ENCODE measurements around the gene PEX11A. TPM values are rescaled to one million over a fixed set of nuclear protein-coding genes. Genes with fewer than 3 reads are reported as not detected.

PEX11A gene
- total and polyA plus RNA-seq, 2 donors (not counting 3 experiments of a cell fraction or from before 2014, with no cell fraction given): 3.2 to 4.4 TPM

GRCh38 chr15:89669309-89669865 lies 21.2 kb downstream of the PEX11A start:
- intact Hi-C loops (cut with micrococcal nuclease) (no loop called here), dilution Hi-C loops (cut with MboI; ENCODE audit: extremely low pct_ligation_motif_present, low sequenced_read_pairs) (no loop called here)
- Histone ChIP-seq H3K9me1 (replicated peaks; ENCODE audit: control insufficient read depth, extremely low read depth, insufficient read depth, low read length) (no peaks in the 10 kb centered on the region), H3K79me2 (ENCODE audit: control insufficient read depth, insufficient read depth, low read length) (no peaks in the 10 kb centered on the region), H3K4me2 (ENCODE audit: insufficient read depth, low read length) (no peak overlapping the region), H3K36me3 (ENCODE audit: control insufficient read depth in 2 of 2, extremely low read depth in 1 of 2, insufficient read depth in 2 of 2, low read length in 2 of 2) (no peaks in the 10 kb centered on the region), H3K4me1 (ENCODE audit: control insufficient read depth, extremely low read depth, insufficient read depth, low read length) (peaks cover 9% of the 10 kb centered on the region), H3K27ac (ENCODE audit: insufficient read depth, low read depth, low read length) (no peak overlapping the region), H3K9ac (replicated peaks; ENCODE audit: extremely low read depth, insufficient read depth, low read length) (no peak overlapping the region), H2AFZ (ENCODE audit: low read depth, low read length) (no peak overlapping the region), H3K9me3 (replicated peaks; ENCODE audit: control insufficient read depth, insufficient read depth, low read length) (no peaks in the 10 kb centered on the region), H3K27me3 (ENCODE audit: control insufficient read depth in 2 of 2, insufficient read depth in 2 of 2, low read length in 2 of 2) (no peaks in the 10 kb centered on the region), H3K4me3 (replicated peaks in 1 of 3; ENCODE audit: insufficient read depth in 1 of 3, low read depth in 1 of 3, low read length in 3 of 3) (no peak overlapping the region), H4K20me1 (replicated peaks; ENCODE audit: control insufficient read depth, extremely low read depth, insufficient read depth, low read length) (no peaks in the 10 kb centered on the region)
- BruUV-seq (replicated peaks): no TSS peak
- FAIRE-seq (no peak), DNase-seq (ENCODE audit: low read depth, low spot score) (no peak)
- TF ChIP-seq JUN (IDR thresholded peaks at IDR 0.05; ENCODE audit: borderline replicate concordance, insufficient read depth, insufficient read length, low read depth): no peak
- no peak for TF ChIP-seq POLR2A (IDR thresholded peaks at IDR 0.05; ENCODE audit: low read depth, low read length)
- TF ChIP-seq MYC (IDR thresholded peaks at IDR 0.05; ENCODE audit: low read depth, low read length): no peak
- CTCF ChIA-PET: no interaction called here
- POLR2A ChIA-PET: no interaction called here

DNA sequence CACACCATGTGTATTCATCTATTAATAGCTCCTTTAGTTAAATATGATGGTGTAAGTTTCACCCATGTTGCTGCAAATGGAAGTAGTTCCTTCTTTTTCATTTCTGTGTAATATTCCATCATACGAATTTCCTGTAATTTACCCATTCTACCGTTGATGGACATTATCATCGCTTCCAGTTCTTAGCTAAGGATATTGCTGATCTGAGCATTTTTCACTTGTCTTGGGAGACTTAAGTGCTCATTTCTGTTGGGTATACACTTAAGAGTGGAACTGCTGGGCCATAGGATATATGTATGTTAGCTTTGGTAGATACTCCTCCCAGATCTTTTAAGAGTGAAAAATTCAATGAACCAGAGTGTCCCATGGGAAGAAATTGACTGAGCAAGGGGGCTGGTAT lies 22.4 kb downstream of the PEX11A start:
- FAIRE-seq (no peak), DNase-seq (ENCODE audit: low read depth, low spot score) (no peak)
- no peaks in the 10 kb centered on the region for H3K36me3 ChIP-seq (ENCODE audit: control insufficient read depth in 2 of 2, extremely low read depth in 1 of 2, insufficient read depth in 2 of 2, low read length in 2 of 2)
- H3K4me3 ChIP-seq (replicated peaks in 1 of 3; ENCODE audit: insufficient read depth in 1 of 3, low read depth in 1 of 3, low read length in 3 of 3): no peak overlapping the region
- dilution Hi-C loops (cut with MboI; ENCODE audit: extremely low pct_ligation_motif_present, low sequenced_read_pairs): no loop called here
- H3K9me3 ChIP-seq (replicated peaks; ENCODE audit: control insufficient read depth, insufficient read depth, low read length): no peaks in the 10 kb centered on the region
- H3K27ac ChIP-seq (ENCODE audit: insufficient read depth, low read depth, low read length): no peak overlapping the region
- ChIA-PET CTCF (interaction anchor here (0.6 kb wide), 1 partner anchor 474 kb away, joined by 3 read pairs; no protein-coding TSS in a partner anchor), POLR2A (no interaction called here)
- intact Hi-C loops (cut with micrococcal nuclease): no loop called here
- BruUV-seq (replicated peaks): no TSS peak
- H3K9ac ChIP-seq (replicated peaks; ENCODE audit: extremely low read depth, insufficient read depth, low read length): no peak overlapping the region
- H3K9me1 ChIP-seq (replicated peaks; ENCODE audit: control insufficient read depth, extremely low read depth, insufficient read depth, low read length): no peaks in the 10 kb centered on the region
- peaks cover 11% of the 10 kb centered on the region for H3K4me1 ChIP-seq (ENCODE audit: control insufficient read depth, extremely low read depth, insufficient read depth, low read length)
- TF ChIP-seq GATA2 (IDR thresholded peaks at IDR 0.05; ENCODE audit: insufficient read depth, insufficient read length, low read depth, low read length) (no peak), MAX (IDR thresholded peaks at IDR 0.05; ENCODE audit: insufficient read depth, insufficient read length) (no peak), MYC (IDR thresholded peaks at IDR 0.05; ENCODE audit: low read depth, low read length) (no peak), JUN (IDR thresholded peaks at IDR 0.05; ENCODE audit: borderline replicate concordance, insufficient read depth, insufficient read length, low read depth) (no peak)
- TF ChIP-seq, protein P1, sequence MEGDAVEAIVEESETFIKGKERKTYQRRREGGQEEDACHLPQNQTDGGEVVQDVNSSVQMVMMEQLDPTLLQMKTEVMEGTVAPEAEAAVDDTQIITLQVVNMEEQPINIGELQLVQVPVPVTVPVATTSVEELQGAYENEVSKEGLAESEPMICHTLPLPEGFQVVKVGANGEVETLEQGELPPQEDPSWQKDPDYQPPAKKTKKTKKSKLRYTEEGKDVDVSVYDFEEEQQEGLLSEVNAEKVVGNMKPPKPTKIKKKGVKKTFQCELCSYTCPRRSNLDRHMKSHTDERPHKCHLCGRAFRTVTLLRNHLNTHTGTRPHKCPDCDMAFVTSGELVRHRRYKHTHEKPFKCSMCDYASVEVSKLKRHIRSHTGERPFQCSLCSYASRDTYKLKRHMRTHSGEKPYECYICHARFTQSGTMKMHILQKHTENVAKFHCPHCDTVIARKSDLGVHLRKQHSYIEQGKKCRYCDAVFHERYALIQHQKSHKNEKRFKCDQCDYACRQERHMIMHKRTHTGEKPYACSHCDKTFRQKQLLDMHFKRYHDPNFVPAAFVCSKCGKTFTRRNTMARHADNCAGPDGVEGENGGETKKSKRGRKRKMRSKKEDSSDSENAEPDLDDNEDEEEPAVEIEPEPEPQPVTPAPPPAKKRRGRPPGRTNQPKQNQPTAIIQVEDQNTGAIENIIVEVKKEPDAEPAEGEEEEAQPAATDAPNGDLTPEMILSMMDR (IDR thresholded peaks at IDR 0.05; ENCODE audit: extremely low read depth in 1 of 2, insufficient read depth in 1 of 2, low read depth in 1 of 2, low read length in 2 of 2): no peak
- no peaks in the 10 kb centered on the region for H3K27me3 ChIP-seq (ENCODE audit: control insufficient read depth in 2 of 2, insufficient read depth in 2 of 2, low read length in 2 of 2)
- no peak overlapping the region for H3K4me2 ChIP-seq (ENCODE audit: insufficient read depth, low read length)
- H2AFZ ChIP-seq (ENCODE audit: low read depth, low read length): no peak overlapping the region
- no peaks in the 10 kb centered on the region for H3K79me2 ChIP-seq (ENCODE audit: control insufficient read depth, insufficient read depth, low read length)
- H4K20me1 ChIP-seq (replicated peaks; ENCODE audit: control insufficient read depth, extremely low read depth, insufficient read depth, low read length): no peaks in the 10 kb centered on the region
